DOHH2 (cell line): ENCODE data around the gene CAMSAP1.

Source experiments
- CTCF ChIP-seq: fragments of 200-600 bp; sonication (generic); IDR thresholded peaks from one replicate; pipeline ENCODE4 v1.5.1; 2014; ENCODE audit warnings: antibody characterized with exemption, mild to moderate bottlenecking, low read depth, low read length; ENCODE audit not compliant: poor library complexity, severe bottlenecking
- EZH2phosphoT487 ChIP-seq: fragments of 200-600 bp; sonication (generic); IDR thresholded peaks from 2 replicates; pipeline ENCODE4 v1.6.1; 2017; ENCODE audit warnings: borderline replicate concordance, mild to moderate bottlenecking, antibody characterized with exemption, low read length, moderate library complexity, mixed read lengths

GRCh38 chr9:135907431-135908092 lies at the start of gene CAMSAP1:
- TF ChIP-seq CTCF (no peak), EZH2phosphoT487 (no peak)
